BJ (cell line): ENCODE measurements around the gene UBE2L3. TPM values are rescaled to one million over a fixed set of nuclear protein-coding genes. Genes with fewer than 3 reads are reported as not detected.

Experiments used
- CTCF ChIA-PET: fragments of 350-600 bp; formaldehyde crosslinking; extraction: SDS; loops from one replicate; lab custom pipeline; 2021; ENCODE audit warnings: antibody characterized with exemption, inconsistent platforms; lab: Yijun Ruan, JAX
- POLR2A ChIA-PET: fragments of 300-600 bp; sonication (Branson Sonifier 250); formaldehyde crosslinking; extraction: SDS; loops from one replicate; lab custom pipeline; 2021; ENCODE audit warnings: antibody characterized with exemption; lab: Charles Lee
- DNase-seq: peaks from one replicate; pipeline ENCODE4 v3.0.0-alpha.2; 2011; ENCODE audit warnings: low read depth
- H3K27me3 ChIP-seq: 2 replicates; pipeline ENCODE4 v1.6.0; 2011; ENCODE audit warnings: low read length; ENCODE audit not compliant: control insufficient read depth, insufficient read depth
- H3K36me3 ChIP-seq: 2 replicates; pipeline ENCODE4 v1.5.1; 2011; ENCODE audit warnings: low read length; ENCODE audit not compliant: control insufficient read depth, insufficient read depth
- H3K4me3 ChIP-seq: 2 replicates; pipeline ENCODE4 v1.5.1; 2011; ENCODE audit warnings: low read depth, mild to moderate bottlenecking, control low read depth, low read length
- CTCF ChIP-seq: IDR thresholded peaks from 2 replicates; pipeline ENCODE4 v1.5.1; 2011; ENCODE audit warnings: low read depth, mild to moderate bottlenecking, control low read depth, inconsistent platforms, low read length, moderate library complexity; ENCODE audit not compliant: insufficient read depth
- polyA plus RNA-seq: library from polyadenylated mRNA; depleted of rRNA; stranded (reverse); fragments of >200 nt; gene quantifications from 2 replicates; pipeline ENCODE4 v1.2.3, GENCODE V29; 2011

UBE2L3 gene
- polyA plus RNA-seq, 1 experiment = 47.3 TPM

- Histone ChIP-seq H3K4me3 (no peak overlapping the region), H3K36me3 (no peaks in the 10 kb centered on the region; the same call in none of the 2 replicates), H3K27me3 (no peaks in the 10 kb centered on the region)
- TF ChIP-seq CTCF = peak; percentile 90
- CTCF ChIA-PET = interaction anchor here (0.9 to 4.8 kb wide), 8 partner anchors 9 to 306 kb away, joined by 3 to 56 read pairs (median 5); partner anchors contain the start of genes CCDC116, PPM1F and YDJC
- no peak for DNase-seq
- POLR2A ChIA-PET = no interaction called here
Observed at GRCh38 chr22:21646608-21647590, 79.4 kb downstream of the UBE2L3 start.

- H3K36me3 ChIP-seq = no peaks in the 10 kb centered on the region; the same call in 1 of the 2 replicates
- POLR2A ChIA-PET = no interaction called here
- no peak for TF ChIP-seq CTCF
- CTCF ChIA-PET = interaction anchor here (0.6 kb wide), 1 partner anchor 20 kb away, joined by 3 read pairs; no protein-coding TSS in a partner anchor
- DNase-seq = no peak
- H3K27me3 ChIP-seq = no peaks in the 10 kb centered on the region
- H3K4me3 ChIP-seq = no peak overlapping the region
Observed at GRCh38 chr22:21650280-21650679, 82.8 kb downstream of the UBE2L3 start.

DNA sequence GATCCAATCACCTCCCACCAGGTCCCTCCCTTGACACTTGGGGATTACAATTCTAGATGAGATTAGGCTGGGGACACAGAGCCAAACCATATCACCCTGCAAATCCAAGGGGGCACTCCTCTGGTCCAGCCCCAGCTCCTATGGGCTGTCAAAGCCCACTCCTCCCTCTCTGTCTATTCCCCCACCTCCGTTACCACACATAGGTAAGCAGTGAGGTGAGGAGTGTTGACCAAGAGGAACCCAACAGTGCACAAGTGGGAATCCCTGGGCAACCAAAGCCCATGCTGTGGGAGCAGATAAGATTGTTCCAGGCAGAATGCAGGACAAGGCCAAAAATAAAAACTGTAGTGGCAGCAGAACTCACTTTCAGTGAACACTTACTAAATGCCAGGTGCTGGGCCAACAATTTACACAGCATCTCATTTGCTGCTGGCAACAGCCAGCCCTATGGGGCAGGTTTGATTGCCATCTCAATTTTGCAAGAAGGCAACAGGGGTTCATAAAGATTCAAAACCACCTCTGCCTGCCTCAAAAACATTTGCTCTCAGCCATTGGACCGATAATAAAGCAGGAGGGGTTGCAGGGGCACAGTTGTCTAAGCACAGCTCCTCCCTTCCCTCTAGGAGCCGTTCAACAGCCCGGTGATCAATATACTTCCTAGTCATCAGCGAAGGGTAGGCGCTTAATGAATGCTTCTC, 83.5 kb downstream of the UBE2L3 start:
- ChIA-PET POLR2A (no interaction called here), CTCF (interaction anchor here (1.4 kb wide), 1 partner anchor 9 kb away, joined by 5 read pairs; the partner anchor contains the start of gene SDF2L1)
- no peak for DNase-seq
- H3K4me3 ChIP-seq = peak overlapping the region; percentile 88
- H3K36me3 ChIP-seq = no peaks in the 10 kb centered on the region
- H3K27me3 ChIP-seq = no peaks in the 10 kb centered on the region
- no peak for TF ChIP-seq CTCF

DNA sequence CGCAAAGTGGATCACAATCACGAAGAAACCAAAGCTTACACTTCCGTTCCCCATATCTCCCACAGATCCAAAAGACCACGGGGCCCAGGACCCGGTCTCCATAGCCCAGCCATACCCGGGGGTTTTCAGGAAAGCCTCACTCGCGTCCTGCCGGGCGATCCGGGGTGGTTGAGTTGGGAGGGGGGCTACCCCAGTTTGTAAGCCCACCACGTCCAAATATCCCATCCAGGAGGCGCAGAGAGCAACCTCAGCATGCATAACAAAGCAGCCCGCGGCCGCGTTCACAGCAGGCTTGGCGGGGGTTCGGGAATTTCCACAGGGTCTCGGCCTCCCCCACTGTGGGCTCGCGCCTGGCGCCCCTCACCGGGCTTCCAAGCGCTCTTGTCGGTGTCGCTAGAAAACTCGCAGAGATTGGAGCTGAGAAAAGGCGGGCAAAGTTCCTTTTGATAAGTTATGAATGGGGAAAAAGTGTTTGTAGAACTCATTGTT, 84.1 kb downstream of the UBE2L3 start:
- TF ChIP-seq CTCF = no peak
- DNase-seq = no peak
- CTCF ChIA-PET = interaction anchor here (1.4 kb wide), 1 partner anchor 9 kb away, joined by 5 read pairs; the partner anchor contains the start of gene SDF2L1
- Histone ChIP-seq H3K27me3 (no peaks in the 10 kb centered on the region), H3K36me3 (no peaks in the 10 kb centered on the region), H3K4me3 (peak overlapping the region; percentile 88)
- POLR2A ChIA-PET = no interaction called here
